GM18520 (cell line): ENCODE measurements around the gene TMEM130.

Experiments
- ATAC-seq: cut with Tn5 transposase; IDR thresholded peaks from one replicate; pipeline ENCODE4 v1.9.1; 2021; ENCODE audit not compliant: unreplicated experiment

TMEM130 gene

DNA sequence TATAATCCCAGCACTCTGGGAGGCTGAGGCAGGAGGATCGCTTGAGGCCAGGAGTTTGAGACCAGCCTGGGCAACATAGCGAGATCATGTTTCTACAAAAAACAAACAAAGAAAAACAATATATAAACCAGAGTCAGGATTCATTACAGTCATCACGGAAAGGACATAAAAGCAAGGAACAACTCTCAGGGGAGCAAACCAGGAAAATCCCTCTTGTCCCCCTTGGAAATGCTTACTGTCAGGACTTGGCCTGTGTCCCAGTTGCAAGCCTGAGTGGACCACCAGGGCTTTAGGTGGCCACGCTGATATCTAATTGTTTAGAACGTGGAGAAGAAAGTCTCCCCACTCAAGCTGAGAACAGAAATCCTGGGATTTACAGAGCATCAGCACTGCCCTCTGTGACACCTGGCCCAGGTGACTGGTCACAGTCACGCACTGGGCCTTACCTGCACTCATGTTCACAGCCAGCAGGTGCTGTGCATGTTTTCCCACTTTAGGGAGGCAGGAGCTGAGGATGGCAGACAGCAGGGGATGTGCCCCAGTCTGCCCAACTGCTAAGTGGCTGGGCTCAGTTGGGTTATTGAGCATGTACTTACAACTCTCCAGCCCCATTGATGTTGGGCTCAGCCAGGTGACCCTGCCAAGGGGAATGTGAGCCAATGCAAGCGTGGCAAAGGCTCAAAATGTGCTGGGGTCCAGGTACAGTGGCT lies 60.9 kb downstream of the TMEM130 start:
- no peak for ATAC-seq

DNA sequence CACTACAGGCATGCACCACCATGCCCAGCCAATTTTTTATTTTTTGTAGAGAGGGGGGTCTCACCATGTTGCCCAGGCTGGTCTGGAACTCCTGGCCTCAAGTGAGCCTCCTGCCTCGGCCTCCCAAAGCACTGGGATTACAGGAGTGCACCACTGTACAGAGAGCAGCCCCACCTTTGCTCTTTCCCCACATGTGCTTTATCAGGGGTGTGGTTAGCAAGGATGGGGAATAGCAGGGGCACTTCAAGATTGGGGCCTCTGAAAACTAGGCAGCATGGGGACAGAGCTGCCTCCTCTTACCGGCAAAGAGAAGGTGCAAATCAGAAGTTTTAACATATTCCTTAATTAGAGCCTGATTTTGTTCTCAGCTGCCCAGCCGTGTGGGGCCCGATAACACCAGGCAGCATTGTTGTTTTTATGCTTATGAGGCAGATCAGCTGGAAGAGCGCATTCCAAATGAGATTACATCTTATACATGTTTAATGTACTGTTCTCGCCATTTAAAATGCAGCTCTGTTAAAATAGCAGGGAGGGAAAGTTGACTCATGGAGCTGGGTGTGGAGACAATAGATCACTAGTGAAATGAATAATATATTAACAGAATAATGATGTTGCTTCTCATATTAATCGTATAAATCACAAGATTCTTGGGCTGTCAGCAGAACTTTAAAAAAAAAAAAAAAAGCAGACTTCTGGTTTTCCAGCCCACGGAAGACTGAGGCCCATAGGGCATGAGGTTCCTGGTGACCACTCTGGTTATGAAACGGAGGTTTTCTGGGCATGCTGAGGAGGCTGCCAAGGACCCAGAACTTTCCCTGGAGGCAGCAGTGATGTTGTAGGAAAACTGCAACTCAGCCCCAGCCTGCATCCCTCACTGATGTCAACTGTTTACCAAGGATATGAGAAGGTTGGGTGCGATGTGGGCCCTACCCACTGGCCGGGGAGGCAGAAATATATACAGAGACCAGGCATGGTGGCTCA lies 62.5 kb downstream of the TMEM130 start:
- ATAC-seq, result no peak

DNA sequence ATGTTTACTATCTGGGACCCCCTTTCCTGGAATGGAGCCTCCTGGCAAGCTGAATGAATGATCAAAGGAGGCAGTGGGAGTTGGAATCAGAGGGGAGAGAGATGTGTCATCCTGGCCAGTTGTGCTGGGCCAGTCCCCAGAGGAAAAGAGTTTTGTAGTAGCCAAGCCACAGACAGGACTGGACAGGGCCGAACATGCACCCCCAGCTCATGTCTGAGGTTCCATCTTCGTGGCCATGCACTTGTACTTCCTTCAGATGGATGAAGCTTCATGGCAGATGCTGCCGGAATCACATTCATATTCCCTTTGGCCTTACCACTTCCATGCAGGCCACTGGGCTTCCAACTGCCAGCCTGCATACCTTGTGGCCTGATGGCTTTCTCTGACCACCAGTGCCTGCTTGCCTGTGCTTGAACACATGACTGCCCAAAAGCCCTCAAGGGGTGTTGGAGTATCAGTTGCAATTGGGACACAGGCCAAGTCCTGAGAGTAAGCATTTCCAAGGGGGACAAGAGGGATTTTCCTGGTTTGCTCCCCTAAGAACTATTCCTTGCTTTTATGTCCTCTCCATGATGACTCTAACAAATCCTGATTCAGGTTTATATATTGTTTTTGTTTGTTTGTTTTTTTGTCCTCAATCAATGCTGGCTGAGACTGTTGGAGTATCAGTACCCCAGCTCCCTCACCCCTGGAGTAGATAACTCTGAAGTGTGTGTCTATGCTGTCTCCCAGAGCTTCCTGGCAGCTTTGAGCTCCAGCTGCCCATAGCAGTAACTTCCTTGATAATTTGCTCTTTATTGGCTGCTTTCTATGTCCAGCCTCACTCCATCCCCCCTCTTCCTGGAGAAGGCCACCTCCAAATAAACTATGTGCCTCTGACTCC lies 63.6 kb downstream of the TMEM130 start:
- no peak for ATAC-seq

DNA sequence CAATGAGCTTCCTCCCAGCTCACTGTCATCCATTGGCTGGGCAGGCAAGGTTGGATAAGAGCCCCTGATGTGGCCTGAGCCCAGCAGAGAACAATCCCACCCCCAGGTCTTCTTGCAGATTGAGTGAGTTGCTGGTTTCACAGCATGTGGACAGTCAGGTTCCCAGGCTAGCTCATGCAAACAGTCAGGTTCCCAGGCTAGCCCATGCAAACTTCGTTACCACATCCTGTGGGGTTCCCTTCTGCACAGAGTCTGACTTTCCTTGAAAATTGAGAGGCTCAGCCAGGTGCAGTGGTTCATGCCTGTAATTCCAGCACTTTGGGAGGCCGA lies 67.1 kb downstream of the TMEM130 start:
- peak; percentile 17 for ATAC-seq

DNA sequence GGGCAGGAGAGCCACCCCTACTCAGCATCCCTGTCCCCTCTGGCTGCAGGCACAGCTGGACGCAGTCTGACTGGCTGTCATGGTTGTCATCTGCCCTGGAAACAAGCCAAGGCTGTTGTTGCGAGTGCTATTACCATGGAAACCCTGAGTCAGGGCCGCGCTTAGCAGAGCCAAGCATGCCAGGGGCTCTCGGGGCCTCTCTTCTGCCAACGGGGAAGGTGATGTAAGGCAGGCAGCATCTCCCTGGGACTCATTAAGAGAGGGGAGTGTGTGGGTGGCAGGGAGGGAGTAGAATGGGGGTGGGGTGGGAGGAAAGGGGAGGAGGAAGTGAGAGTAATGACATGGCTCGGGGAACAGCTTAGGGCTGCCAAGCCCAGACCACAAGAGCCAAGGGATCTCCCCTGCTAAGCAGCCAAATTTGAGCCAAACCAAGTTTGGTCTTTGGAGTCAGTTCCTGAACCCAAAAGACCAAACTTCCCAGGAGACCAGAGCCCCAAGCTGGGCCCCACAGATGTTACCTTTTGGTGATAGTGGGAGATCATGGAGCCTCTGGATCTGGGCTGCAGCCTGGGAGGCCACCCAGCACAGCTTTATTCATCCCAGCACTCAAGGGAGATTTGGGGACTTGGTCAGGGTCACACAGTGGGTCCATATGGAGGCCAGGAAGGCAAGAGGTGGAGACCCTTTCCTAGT lies 67.6 kb downstream of the TMEM130 start:
- peak; percentile 78 for ATAC-seq

DNA sequence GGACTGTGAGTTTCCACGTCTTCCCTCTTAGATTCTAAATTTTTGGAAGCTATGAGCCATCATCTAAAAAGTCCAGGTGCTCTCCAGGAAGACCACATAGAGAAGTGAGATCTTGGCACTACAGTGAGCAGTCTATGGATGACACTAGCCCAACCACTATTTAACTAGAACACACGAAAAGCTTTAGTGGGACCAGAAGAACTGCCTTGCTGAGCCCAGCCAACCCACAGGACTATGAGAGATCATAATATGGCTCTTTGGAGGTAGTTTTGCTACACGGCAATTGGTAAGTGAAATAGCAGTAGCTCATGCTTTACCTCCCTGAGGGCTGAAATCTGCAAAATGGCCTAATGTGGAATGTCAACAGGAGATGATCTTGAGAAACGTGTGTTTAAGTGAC lies 68.8 kb downstream of the TMEM130 start:
- ATAC-seq, result no peak

DNA sequence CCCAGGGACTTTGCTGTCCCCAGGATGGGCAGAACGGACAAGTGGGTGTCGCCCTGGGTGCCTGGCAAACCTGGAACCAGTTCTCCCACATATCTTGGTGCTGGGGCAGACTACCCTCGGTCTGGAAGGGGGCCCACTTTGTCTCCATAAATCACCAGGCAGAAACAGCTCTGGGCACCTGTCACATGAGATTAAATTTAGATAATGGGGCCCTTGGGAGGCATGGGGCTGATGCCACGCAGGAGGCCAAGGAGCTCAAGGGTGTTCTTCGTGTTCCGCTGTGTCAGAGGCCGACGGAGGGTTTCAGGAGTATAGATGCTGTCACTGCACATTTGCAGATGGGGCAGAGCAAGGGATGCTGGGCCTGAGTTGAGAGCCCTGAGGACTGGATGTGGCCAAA lies 72.7 kb downstream of the TMEM130 start:
- no peak for ATAC-seq
